GM23338 (cell line): ENCODE results near the gene TEX51. TPM values are rescaled to one million over a fixed set of nuclear protein-coding genes. Genes with fewer than 3 reads are reported as not detected.

Experiments used
- ATAC-seq: fragments of 200-7000 bp; cut with Tn5 transposase; 3 replicates; pipeline ENCODE4 v1.9.1; 2020
- DNase-seq: peaks from one replicate; pipeline ENCODE4 v3.0.0-alpha.2; 2015; ENCODE audit warnings: low spot score
- H2AFZ ChIP-seq: fragments of 200-600 bp; sonication (generic); 2 replicates; pipeline ENCODE4 v1.8.0; 2016; ENCODE audit warnings: antibody characterized with exemption, mild to moderate bottlenecking, moderate library complexity
- H3F3A ChIP-seq: fragments of 200-600 bp; sonication (generic); replicated peaks from 2 replicates; pipeline ENCODE4 v1.8.0; 2017; ENCODE audit warnings: antibody characterized with exemption, mixed run types, low read depth
- H3K27ac ChIP-seq: fragments of 200-600 bp; sonication (generic); 2 replicates; pipeline ENCODE4 v1.6.1; 2016; ENCODE audit warnings: low read depth
- H3K27me3 ChIP-seq: fragments of 200-600 bp; sonication (generic); 2 replicates; pipeline ENCODE4 v1.8.0; 2016; ENCODE audit warnings: mild to moderate bottlenecking, mixed run types, moderate library complexity; ENCODE audit not compliant: insufficient read depth
- H3K36me3 ChIP-seq: fragments of 200-600 bp; sonication (generic); 2 replicates; pipeline ENCODE4 v1.8.0; 2016; ENCODE audit warnings: mild to moderate bottlenecking; ENCODE audit not compliant: insufficient read depth
- H3K4me1 ChIP-seq: fragments of 200-600 bp; sonication (generic); 2 replicates; pipeline ENCODE4 v1.8.0; 2016; ENCODE audit warnings: mild to moderate bottlenecking, moderate library complexity; ENCODE audit not compliant: insufficient read depth
- H3K4me2 ChIP-seq: fragments of 200-600 bp; sonication (generic); 2 replicates; pipeline ENCODE4 v1.7.1; 2017; ENCODE audit warnings: mixed run types
- H3K4me3 ChIP-seq: fragments of 200-600 bp; sonication (generic); 2 replicates; pipeline ENCODE4 v1.6.1; 2016; ENCODE audit warnings: mixed run types
- H3K79me2 ChIP-seq: fragments of 200-600 bp; sonication (generic); replicated peaks from 2 replicates; pipeline ENCODE4 v1.8.0; 2017; ENCODE audit warnings: mild to moderate bottlenecking; ENCODE audit not compliant: insufficient read depth
- H3K9me2 ChIP-seq: fragments of 200-600 bp; sonication (generic); 2 replicates; pipeline ENCODE4 v1.8.0; 2017; ENCODE audit not compliant: insufficient read depth
- H4K20me1 ChIP-seq: fragments of 200-600 bp; sonication (generic); replicated peaks from 2 replicates; pipeline ENCODE4 v1.8.0; 2017; ENCODE audit warnings: mild to moderate bottlenecking; ENCODE audit not compliant: insufficient read depth
- H3K27ac Mint-ChIP-seq: 2 replicates; pipeline ENCODE4 v1.8.0; 2020; ENCODE audit warnings: inconsistent platforms, mild to moderate bottlenecking, moderate library complexity, mixed read lengths
- H3K27me3 Mint-ChIP-seq: 3 replicates; pipeline ENCODE4 v1.8.0; 2022; ENCODE audit warnings: low read depth, mild to moderate bottlenecking, moderate library complexity, mixed read lengths, inconsistent platforms; ENCODE audit not compliant: insufficient read depth, poor library complexity
- H3K36me3 Mint-ChIP-seq: 3 replicates; pipeline ENCODE4 v1.8.0; 2021; ENCODE audit warnings: low read depth, mild to moderate bottlenecking, inconsistent platforms, moderate library complexity, mixed read lengths
- H3K4me1 Mint-ChIP-seq: 3 replicates; pipeline ENCODE4 v1.8.0; 2020; ENCODE audit warnings: mild to moderate bottlenecking, inconsistent platforms, mixed read lengths
- H3K4me3 Mint-ChIP-seq: 3 replicates; pipeline ENCODE4 v1.8.0; 2021; ENCODE audit warnings: moderate library complexity, mild to moderate bottlenecking, inconsistent platforms, mixed read lengths
- H3K9me3 Mint-ChIP-seq: 3 replicates; pipeline ENCODE4 v1.8.0; 2020; ENCODE audit warnings: moderate library complexity, mild to moderate bottlenecking, inconsistent platforms, mixed read lengths
- CREB1 ChIP-seq: fragments of 250-450 bp; sonication (Bioruptor Pico); IDR thresholded peaks from 2 replicates; pipeline ENCODE4 v1.5.0; 2020; ENCODE audit warnings: low read depth, mild to moderate bottlenecking, moderate library complexity
- ETS1 ChIP-seq: IDR thresholded peaks from 2 replicates; pipeline ENCODE4 v1.6.1; 2016; ENCODE audit warnings: antibody characterized with exemption
- EZH2 ChIP-seq: fragments of 200-600 bp; sonication (generic); IDR thresholded peaks from one replicate; pipeline ENCODE4 v1.8.0; 2017; ENCODE audit warnings: antibody characterized with exemption, mild to moderate bottlenecking, low read depth; ENCODE audit not compliant: unreplicated experiment
- EZH2phosphoT487 ChIP-seq: fragments of 200-600 bp; sonication (generic); IDR thresholded peaks from one replicate; pipeline ENCODE4 v1.8.1; 2018; ENCODE audit warnings: antibody characterized with exemption; ENCODE audit not compliant: unreplicated experiment
- JUNB ChIP-seq: IDR thresholded peaks from one replicate; pipeline ENCODE4 v1.6.1; 2016; ENCODE audit warnings: antibody characterized with exemption; ENCODE audit not compliant: unreplicated experiment
- POLR2AphosphoS5 ChIP-seq: IDR thresholded peaks from 2 replicates; pipeline ENCODE4 v1.6.1; 2016; ENCODE audit warnings: antibody characterized with exemption, low read depth
- STAT1 ChIP-seq: IDR thresholded peaks from one replicate; pipeline ENCODE4 v1.6.1; 2016; ENCODE audit warnings: antibody characterized with exemption; ENCODE audit not compliant: unreplicated experiment
- polyA plus RNA-seq: library from polyadenylated mRNA; unstranded; fragments of >200 nt; fragmentation: Nextera tagmentation; extraction: Ambion mirVana; gene quantifications from 2 replicates; pipeline ENCODE4 v1.2.1, GENCODE V29; 2016
- total RNA-seq: library from RNA; depleted of rRNA; stranded (reverse); fragments of >200 nt; shearing (Covaris generic); gene quantifications from 2 replicates; pipeline ENCODE4 v1.2.3, GENCODE V29; 2014
- TF ChIP-seq, protein P1 (sequence below): fragments of 250-450 bp; sonication (Bioruptor Pico); IDR thresholded peaks from 2 replicates; pipeline ENCODE4 v1.5.0; 2020; ENCODE audit warnings: mild to moderate bottlenecking, moderate library complexity

TEX51 gene
- total and polyA plus RNA-seq, 2 experiments from 2014 or later, result not detected

DNA sequence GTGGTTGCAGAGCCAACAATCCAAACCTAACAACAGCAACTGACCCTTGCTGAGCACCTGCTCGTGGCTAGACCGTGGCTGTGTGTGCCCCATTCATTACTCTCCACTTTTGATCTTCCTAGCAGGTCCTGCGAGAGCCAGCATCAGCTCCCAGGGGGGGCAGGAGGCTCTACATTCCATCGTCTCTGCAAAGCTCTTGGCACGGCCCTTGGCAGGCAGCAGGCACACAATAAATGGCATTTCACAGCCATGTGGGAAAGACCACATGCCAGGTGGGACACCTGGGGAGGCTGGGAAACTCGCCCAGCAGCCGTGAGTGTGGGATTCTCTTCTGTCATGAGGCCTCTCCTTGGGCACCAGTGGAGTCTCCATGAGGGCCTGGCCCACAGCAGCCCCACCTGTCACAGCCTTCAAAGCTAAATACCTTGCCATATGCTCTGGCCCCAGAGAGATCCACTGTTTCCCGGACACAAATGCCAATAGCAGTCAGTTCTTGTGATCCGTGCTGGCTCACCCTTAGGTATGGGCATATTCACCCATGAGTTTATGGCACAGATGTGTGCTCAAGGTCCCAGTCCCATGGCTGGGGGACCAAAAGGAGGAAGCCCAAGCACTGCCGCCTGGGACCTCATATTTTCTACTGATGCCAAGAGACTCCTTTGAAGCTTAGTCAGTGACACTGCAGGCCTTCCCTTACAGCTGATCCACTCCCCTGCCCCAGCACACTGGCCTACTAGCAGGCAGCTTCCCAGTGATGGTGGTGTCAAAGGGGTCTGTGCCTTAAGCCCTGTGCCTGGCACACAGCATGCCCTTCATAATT lies 6.8 kb upstream of the TEX51 start:
- peaks cover 6% of the 10 kb centered on the region for H3K27me3 Mint-ChIP-seq
- no peaks in the 10 kb centered on the region; the same call in 2 of the 3 replicates for H3K4me1 Mint-ChIP-seq
- Histone ChIP-seq H2AFZ (no peak overlapping the region), H3K4me2 (no peak overlapping the region), H3K79me2 (no peaks in the 10 kb centered on the region), H3K27ac (no peak overlapping the region), H3K36me3 (no peaks in the 10 kb centered on the region), H3F3A (no peaks in the 10 kb centered on the region), H3K9me2 (peaks cover 13% of the 10 kb centered on the region; the same call in 1 of the 2 replicates), H3K27me3 (peaks cover 2% of the 10 kb centered on the region; the same call in 1 of the 2 replicates), H3K4me3 (no peak overlapping the region), H3K4me1 (no peaks in the 10 kb centered on the region), H4K20me1 (no peaks in the 10 kb centered on the region)
- no peak for DNase-seq
- ATAC-seq, result no peak
- H3K27ac Mint-ChIP-seq, result no peak overlapping the region
- H3K9me3 Mint-ChIP-seq, result no peaks in the 10 kb centered on the region
- no peaks in the 10 kb centered on the region for H3K36me3 Mint-ChIP-seq
- TF ChIP-seq JUNB (no peak), EZH2phosphoT487 (no peak), EZH2 (no peak)
- H3K4me3 Mint-ChIP-seq, result no peak overlapping the region

DNA sequence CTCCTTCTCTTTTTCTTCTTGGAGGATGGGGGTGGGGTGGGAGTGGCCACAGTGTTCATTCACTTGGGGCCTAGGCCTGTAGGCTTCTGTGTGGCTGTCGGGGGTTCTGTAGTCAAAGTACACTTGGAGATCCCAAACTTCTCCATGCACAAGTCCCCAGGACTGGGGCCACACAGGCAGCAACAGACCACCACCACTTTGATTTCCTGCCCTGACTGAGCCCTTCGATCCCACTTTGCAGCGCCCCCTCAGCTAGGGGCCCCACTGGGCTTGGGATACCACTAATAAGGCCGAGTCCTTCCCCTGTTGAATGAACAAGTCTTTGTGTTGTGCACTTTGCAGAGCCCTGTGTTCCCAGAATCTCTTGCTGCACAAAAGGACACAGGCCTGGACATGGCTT lies 5.5 kb upstream of the TEX51 start:
- Mint-ChIP-seq H3K4me1 (no peaks in the 10 kb centered on the region; the same call in 2 of the 3 replicates), H3K4me3 (no peak overlapping the region), H3K27ac (no peak overlapping the region), H3K27me3 (peaks cover 8% of the 10 kb centered on the region), H3K36me3 (no peaks in the 10 kb centered on the region), H3K9me3 (no peaks in the 10 kb centered on the region)
- no peaks in the 10 kb centered on the region for H3K4me1 ChIP-seq
- H3K79me2 ChIP-seq, result no peaks in the 10 kb centered on the region
- no peak overlapping the region for H3K4me2 ChIP-seq
- H3K36me3 ChIP-seq, result no peaks in the 10 kb centered on the region
- H3K27me3 ChIP-seq, result no peaks in the 10 kb centered on the region
- no peaks in the 10 kb centered on the region for H3F3A ChIP-seq
- H4K20me1 ChIP-seq, result no peaks in the 10 kb centered on the region
- DNase-seq (no peak), ATAC-seq (no peak)
- H3K9me2 ChIP-seq, result peaks cover 13% of the 10 kb centered on the region; the same call in 1 of the 2 replicates
- no peak overlapping the region for H3K27ac ChIP-seq
- no peak overlapping the region for H3K4me3 ChIP-seq
- no peak overlapping the region for H2AFZ ChIP-seq
- no peak for TF ChIP-seq CREB1 (CRISPR knock-in tag)
- TF ChIP-seq ETS1, result no peak
- no peak for TF ChIP-seq EZH2phosphoT487

GRCh38 chr2:126893606-126894005 lies 5.1 kb upstream of the TEX51 start:
- H2AFZ ChIP-seq, result no peak overlapping the region
- no peaks in the 10 kb centered on the region for H3K27me3 ChIP-seq
- Mint-ChIP-seq H3K36me3 (no peaks in the 10 kb centered on the region), H3K4me1 (no peaks in the 10 kb centered on the region; the same call in 2 of the 3 replicates), H3K9me3 (no peaks in the 10 kb centered on the region), H3K27ac (no peak overlapping the region), H3K4me3 (no peak overlapping the region), H3K27me3 (peaks cover 6% of the 10 kb centered on the region)
- no peaks in the 10 kb centered on the region for H4K20me1 ChIP-seq
- H3K4me1 ChIP-seq, result no peaks in the 10 kb centered on the region
- DNase-seq, result no peak
- no peaks in the 10 kb centered on the region for H3F3A ChIP-seq
- no peak overlapping the region for H3K4me2 ChIP-seq
- no peak overlapping the region for H3K4me3 ChIP-seq
- no peaks in the 10 kb centered on the region for H3K79me2 ChIP-seq
- H3K27ac ChIP-seq, result no peak overlapping the region
- peaks cover 13% of the 10 kb centered on the region; the same call in 1 of the 2 replicates for H3K9me2 ChIP-seq
- H3K36me3 ChIP-seq, result no peaks in the 10 kb centered on the region
- ATAC-seq, result no peak
- TF ChIP-seq EZH2phosphoT487 (no peak), STAT1 (no peak), JUNB (no peak), POLR2AphosphoS5 (no peak), CREB1 (CRISPR knock-in tag) (no peak)
- TF ChIP-seq, protein P1, sequence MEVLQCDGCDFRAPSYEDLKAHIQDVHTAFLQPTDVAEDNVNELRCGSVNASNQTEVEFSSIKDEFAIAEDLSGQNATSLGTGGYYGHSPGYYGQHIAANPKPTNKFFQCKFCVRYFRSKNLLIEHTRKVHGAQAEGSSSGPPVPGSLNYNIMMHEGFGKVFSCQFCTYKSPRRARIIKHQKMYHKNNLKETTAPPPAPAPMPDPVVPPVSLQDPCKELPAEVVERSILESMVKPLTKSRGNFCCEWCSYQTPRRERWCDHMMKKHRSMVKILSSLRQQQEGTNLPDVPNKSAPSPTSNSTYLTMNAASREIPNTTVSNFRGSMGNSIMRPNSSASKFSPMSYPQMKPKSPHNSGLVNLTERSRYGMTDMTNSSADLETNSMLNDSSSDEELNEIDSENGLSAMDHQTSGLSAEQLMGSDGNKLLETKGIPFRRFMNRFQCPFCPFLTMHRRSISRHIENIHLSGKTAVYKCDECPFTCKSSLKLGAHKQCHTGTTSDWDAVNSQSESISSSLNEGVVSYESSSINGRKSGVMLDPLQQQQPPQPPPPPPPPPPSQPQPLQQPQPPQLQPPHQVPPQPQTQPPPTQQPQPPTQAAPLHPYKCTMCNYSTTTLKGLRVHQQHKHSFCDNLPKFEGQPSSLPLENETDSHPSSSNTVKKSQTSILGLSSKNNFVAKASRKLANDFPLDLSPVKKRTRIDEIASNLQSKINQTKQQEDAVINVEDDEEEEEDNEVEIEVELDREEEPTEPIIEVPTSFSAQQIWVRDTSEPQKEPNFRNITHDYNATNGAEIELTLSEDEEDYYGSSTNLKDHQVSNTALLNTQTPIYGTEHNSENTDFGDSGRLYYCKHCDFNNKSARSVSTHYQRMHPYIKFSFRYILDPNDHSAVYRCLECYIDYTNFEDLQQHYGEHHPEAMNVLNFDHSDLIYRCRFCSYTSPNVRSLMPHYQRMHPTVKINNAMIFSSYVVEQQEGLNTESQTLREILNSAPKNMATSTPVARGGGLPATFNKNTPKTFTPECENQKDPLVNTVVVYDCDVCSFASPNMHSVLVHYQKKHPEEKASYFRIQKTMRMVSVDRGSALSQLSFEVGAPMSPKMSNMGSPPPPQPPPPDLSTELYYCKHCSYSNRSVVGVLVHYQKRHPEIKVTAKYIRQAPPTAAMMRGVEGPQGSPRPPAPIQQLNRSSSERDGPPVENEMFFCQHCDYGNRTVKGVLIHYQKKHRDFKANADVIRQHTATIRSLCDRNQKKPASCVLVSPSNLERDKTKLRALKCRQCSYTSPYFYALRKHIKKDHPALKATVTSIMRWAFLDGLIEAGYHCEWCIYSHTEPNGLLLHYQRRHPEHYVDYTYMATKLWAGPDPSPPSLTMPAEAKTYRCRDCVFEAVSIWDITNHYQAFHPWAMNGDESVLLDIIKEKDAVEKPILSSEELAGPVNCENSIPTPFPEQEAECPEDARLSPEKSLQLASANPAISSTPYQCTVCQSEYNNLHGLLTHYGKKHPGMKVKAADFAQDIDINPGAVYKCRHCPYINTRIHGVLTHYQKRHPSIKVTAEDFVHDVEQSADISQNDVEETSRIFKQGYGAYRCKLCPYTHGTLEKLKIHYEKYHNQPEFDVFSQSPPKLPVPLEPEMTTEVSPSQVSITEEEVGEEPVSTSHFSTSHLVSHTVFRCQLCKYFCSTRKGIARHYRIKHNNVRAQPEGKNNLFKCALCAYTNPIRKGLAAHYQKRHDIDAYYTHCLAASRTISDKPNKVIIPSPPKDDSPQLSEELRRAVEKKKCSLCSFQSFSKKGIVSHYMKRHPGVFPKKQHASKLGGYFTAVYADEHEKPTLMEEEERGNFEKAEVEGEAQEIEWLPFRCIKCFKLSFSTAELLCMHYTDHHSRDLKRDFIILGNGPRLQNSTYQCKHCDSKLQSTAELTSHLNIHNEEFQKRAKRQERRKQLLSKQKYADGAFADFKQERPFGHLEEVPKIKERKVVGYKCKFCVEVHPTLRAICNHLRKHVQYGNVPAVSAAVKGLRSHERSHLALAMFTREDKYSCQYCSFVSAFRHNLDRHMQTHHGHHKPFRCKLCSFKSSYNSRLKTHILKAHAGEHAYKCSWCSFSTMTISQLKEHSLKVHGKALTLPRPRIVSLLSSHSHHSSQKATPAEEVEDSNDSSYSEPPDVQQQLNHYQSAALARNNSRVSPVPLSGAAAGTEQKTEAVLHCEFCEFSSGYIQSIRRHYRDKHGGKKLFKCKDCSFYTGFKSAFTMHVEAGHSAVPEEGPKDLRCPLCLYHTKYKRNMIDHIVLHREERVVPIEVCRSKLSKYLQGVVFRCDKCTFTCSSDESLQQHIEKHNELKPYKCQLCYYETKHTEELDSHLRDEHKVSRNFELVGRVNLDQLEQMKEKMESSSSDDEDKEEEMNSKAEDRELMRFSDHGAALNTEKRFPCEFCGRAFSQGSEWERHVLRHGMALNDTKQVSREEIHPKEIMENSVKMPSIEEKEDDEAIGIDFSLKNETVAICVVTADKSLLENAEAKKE (CRISPR knock-in tag), result no peak
